Measurements from ENCODE around the gene NPBWR2.
A peak's percentile ranks its signal among the peaks of the same experiment; 100 is the strongest.

The NPBWR2 gene

DNA sequence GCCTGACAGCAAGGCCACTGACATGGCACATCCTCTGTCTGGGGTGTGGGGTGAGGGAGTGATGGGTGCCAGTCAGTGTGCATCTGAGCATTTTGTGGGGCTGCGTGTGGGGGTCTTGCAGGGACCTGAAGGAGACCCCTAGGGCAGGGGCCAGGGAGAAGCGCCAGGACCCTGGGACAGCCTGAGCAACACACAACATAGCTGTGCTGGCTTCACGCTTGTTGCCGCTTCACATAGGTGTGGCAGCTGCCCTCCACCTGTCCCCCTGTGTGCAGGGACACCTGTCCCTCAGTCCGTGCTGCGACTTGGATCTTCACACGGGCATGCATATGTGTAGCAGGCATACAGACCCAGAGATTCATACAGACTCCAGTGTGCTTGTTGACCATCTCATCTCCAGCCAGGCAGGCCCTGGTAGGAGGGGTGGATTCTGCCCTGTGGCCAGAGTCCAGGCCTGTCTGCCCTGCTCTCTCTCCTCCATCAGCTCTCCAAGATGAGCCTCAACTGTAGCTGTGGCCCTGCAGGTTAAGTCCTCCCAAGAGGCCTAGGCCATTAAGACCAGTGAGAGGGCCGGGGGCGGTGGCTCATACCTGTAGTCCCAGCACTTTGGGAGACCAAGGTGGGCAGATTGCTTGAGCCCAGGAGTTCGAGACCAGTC is 3.2 kb upstream of the NPBWR2 start:
- peak in 1 of 2 donors; percentile 9 for DNase-seq (ENCODE audit: low spot score in 2 of 2)
- no peaks in the 10 kb centered on the region for H3K9me3 Mint-ChIP-seq
- H3K4me1 Mint-ChIP-seq: peaks cover 6% of the 10 kb centered on the region
- H3K36me3 Mint-ChIP-seq (ENCODE audit: insufficient read depth): no peaks in the 10 kb centered on the region
- H3K27ac Mint-ChIP-seq (ENCODE audit: low read depth): no peak overlapping the region
- peaks cover 7% of the 10 kb centered on the region for H3K27me3 Mint-ChIP-seq
- H3K4me3 Mint-ChIP-seq: no peak overlapping the region
- no peak for ATAC-seq (replicated peaks; ENCODE audit: extremely low read depth, poor library complexity, severe bottlenecking)

DNA sequence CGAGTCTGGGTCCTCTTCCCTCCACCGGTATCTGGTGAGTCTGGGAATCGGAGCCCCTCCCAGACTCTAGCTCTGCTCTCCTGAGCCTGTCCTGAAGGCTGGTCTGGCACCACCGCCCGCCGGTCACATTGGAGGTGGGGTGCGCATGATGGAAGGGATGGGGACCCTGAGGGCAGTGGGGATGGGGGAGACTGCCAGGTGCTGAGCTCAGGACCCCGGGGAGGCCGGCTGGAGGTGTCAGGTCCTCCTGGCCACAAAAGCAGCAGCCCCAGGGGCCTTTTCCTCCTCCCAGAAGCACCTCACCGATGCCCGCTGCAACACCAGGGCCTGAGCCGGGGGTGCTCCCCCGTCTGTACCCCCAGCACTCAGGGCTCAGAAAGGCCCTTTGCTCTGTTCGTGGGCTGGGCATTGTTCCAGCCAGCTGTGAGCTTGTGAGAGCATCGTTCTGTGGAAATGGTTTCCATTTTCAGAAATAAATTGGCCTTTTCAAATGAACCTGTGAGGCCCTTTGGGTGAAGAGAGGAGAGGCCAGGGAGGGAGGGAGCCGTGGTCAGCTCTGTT is 2.5 kb upstream of the NPBWR2 start:
- no peak for ATAC-seq (replicated peaks; ENCODE audit: extremely low read depth, poor library complexity, severe bottlenecking)
- peaks cover 6% of the 10 kb centered on the region for H3K4me1 Mint-ChIP-seq
- peak in 1 of 2 donors; percentile 7 for DNase-seq (ENCODE audit: low spot score in 2 of 2)
- no peak overlapping the region for H3K27ac Mint-ChIP-seq (ENCODE audit: low read depth)
- no peaks in the 10 kb centered on the region for H3K9me3 Mint-ChIP-seq
- peaks cover 7% of the 10 kb centered on the region for H3K27me3 Mint-ChIP-seq
- no peaks in the 10 kb centered on the region for H3K36me3 Mint-ChIP-seq (ENCODE audit: insufficient read depth)
- no peak overlapping the region for H3K4me3 Mint-ChIP-seq

DNA sequence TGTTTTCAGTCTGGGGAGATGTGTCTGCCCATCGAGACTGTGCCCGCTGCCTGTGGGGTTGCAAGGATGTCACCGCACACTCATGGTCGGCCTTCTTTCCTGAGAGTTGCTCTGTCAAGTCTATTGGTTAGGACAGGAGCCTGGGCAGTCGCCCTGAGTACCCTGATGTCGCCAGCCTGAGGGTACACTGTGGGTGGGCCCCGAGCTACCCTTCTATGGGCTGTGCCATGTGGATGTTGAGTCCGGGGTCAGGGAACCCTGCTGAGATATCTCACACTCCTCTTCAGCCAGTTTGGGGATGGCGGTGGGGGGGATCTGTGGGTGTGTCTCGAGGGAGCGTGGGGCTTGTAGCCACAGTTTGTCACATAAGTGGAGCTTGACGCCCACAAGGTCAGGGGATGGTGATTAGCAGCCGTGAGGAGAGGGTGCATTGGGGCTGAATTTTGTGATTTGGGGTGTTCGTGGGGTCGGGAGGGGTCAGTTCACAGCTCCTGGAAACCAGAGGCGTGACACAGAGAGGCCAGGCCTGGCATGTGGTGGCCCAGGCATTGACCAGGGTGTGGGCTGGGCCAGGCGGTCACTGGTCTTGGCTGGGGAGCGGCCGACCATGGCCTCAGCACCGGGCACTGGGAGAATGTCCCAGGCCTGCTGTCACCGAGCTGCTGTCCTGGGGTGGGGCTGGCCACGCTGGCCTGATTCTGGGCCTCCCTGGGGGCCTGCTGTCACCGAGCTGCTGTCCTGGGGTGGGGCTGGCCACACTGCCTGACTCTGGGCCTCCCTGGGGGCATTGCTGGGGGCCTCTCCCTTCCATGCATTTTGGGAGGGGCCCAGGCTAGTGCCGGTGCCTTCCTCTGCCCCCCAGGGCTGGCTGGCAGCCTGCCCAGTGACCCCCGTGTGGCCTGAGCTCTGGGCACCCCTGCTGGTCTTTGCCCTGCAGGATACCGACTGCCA is 1.6 kb upstream of the NPBWR2 start:
- DNase-seq (ENCODE audit: low spot score in 2 of 2): peak in 1 of 2 donors; percentile 11

DNA sequence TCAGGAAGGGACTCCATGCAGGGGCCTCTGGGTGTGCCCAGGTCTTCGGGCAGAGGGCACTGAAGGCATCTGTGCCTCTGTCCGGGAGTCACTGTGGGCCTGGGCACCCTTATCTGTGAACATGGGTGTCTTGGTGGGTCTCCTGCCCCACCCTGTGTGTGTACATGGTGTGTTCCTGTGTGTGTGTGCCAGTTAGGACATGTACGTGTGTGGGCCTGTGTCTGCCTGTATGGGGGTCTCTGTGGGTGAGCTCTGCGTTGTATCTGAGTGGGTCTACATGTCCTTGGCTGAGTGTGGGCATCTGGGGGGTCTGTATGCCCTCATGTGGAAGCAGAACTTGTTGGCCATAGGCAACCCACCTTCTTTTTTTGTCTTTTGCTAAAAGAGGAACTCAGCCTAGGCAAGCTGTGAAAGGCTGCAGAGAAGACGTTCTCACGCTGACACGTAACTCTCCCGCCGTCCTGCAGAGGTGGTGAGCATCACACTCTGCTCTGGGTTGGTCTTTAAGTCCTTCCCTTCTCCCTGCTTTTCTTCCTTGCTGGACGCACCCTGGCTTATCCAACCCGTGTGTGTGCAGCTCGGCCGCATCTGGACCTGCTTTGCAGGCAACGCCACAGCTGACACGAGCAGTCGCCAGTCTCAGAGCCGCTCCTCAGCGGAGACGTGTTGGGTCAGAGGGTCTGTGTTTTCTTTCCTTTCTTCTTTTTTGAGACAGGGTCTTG is 532 bp upstream of the NPBWR2 start:
- Mint-ChIP-seq H3K9me3 (no peaks in the 10 kb centered on the region), H3K4me3 (no peak overlapping the region), H3K27ac (ENCODE audit: low read depth) (peak overlapping the region; percentile 26), H3K36me3 (ENCODE audit: insufficient read depth) (no peaks in the 10 kb centered on the region), H3K27me3 (peaks cover 20% of the 10 kb centered on the region), H3K4me1 (peaks cover 6% of the 10 kb centered on the region)
- ATAC-seq (replicated peaks; ENCODE audit: extremely low read depth, poor library complexity, severe bottlenecking) (peak; percentile 10), DNase-seq (ENCODE audit: low spot score in 2 of 2) (peak in 1 of 2 donors; percentile 2)

More for the DNA sequence above, 1.6 kb upstream of the NPBWR2 start:
- H3K4me1 Mint-ChIP-seq: peaks cover 6% of the 10 kb centered on the region
- H3K27me3 Mint-ChIP-seq: peaks cover 9% of the 10 kb centered on the region
- no peak overlapping the region for H3K27ac Mint-ChIP-seq (ENCODE audit: low read depth)
- H3K9me3 Mint-ChIP-seq: no peaks in the 10 kb centered on the region
- no peak overlapping the region for H3K4me3 Mint-ChIP-seq
- ATAC-seq (replicated peaks; ENCODE audit: extremely low read depth, poor library complexity, severe bottlenecking): no peak
- H3K36me3 Mint-ChIP-seq (ENCODE audit: insufficient read depth): no peaks in the 10 kb centered on the region

DNA sequence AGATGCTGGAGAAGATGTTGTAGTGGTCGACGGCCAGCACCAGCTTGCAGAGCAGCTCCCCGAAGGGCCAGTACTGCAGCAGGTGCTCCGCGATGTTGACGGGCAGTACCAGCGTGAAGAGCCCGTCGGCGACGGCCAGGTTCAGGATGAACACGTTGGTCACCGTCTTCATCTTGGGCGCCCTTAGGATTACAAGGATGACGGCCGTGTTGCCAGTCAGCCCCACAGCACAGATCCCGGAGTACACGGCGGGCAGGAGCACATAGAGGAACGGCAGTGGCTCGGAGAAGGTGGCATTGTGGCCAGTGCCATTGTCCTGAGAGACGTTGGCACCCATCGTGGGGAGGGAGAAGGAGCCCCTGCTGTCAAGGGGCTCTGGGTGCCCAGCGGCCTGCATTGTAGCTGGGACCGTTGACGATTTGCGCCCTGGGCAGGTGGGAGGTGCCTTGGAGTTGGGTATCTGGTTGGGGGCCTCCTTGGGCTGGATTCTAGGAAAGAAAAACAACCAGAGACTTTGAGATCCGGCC is 867 bp downstream of the NPBWR2 start:
- Mint-ChIP-seq H3K27me3 (peaks cover 27% of the 10 kb centered on the region), H3K9me3 (no peaks in the 10 kb centered on the region), H3K4me3 (no peak overlapping the region), H3K27ac (ENCODE audit: low read depth) (no peak overlapping the region), H3K36me3 (ENCODE audit: insufficient read depth) (peaks cover 1% of the 10 kb centered on the region), H3K4me1 (peaks cover 6% of the 10 kb centered on the region)
- ATAC-seq (replicated peaks; ENCODE audit: extremely low read depth, poor library complexity, severe bottlenecking) (no peak), DNase-seq (ENCODE audit: low spot score in 2 of 2) (no peak)

DNA sequence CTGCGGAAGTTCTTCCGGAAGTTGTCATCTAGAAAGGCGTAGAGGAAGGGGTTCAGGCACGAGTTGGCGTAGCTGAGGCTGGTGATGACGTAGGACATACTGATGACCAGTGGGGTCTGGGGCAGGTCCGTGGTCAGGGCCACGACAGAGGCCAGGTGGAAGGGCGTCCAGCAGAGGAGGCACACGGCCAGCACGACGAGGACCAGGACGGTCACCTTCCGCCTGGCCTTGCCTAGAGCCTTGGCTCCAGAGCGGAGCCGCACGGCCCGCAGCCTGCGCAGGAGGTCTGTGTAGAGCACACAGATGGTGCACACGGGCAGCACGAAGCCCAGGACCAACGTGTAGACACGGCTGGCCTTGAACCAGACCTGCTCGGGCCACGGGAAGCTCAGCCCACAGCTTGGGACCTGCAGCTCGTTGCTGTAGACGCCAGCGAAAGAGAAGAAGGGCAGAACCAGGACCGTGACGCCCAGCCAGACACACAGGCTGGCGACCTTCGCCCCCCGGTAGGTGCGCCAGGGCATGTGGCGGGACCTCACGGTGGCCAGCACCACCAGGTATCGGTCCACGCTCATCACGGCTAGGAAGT is 1.4 kb downstream of the NPBWR2 start:
- ATAC-seq (replicated peaks; ENCODE audit: extremely low read depth, poor library complexity, severe bottlenecking) (no peak), DNase-seq (ENCODE audit: low spot score in 2 of 2) (peak in 1 of 2 donors; percentile 3)
- Mint-ChIP-seq H3K27me3 (peaks cover 33% of the 10 kb centered on the region), H3K9me3 (no peaks in the 10 kb centered on the region), H3K27ac (ENCODE audit: low read depth) (no peak overlapping the region), H3K4me1 (peaks cover 6% of the 10 kb centered on the region), H3K36me3 (ENCODE audit: insufficient read depth) (peaks cover 1% of the 10 kb centered on the region), H3K4me3 (no peak overlapping the region)

DNA sequence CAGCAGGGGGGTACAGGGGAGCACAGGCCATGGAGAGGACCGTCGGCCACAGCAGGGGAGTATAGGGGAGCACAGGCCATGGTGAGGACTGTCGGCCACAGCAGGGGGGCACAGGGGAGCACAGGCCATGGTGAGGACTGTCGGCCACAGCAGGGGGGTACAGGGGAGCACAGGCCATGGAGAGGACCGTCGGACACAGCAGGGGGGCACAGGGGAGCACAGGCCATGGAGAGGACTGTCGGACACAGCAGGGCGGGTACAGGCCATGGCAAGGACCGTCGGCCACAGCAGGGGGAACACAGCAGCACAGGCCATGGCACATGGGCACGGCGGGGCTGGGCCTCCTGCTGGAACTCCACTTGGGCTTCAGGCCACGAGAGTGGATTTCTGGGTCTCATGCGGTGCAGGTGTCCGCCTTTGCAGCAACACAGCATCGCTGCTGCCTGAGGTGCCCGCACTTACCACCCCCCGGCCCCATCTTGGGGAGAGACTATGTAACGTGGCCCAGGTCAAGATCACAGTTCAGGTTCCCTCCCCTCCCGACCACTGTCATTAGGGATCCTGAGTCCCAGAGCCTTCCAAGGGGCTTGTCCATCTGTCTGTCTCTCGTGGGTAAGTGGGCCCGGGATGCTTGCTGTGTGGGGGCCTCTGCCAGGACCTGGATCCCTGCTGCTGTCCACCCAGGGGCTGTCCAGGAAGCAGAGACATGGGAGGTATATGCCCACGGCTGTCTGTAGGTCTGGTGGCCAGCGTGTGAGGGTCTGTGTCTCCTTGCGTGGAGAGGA is 2.5 kb downstream of the NPBWR2 start:
- Mint-ChIP-seq H3K4me1 (peaks cover 6% of the 10 kb centered on the region), H3K36me3 (ENCODE audit: insufficient read depth) (peaks cover 1% of the 10 kb centered on the region), H3K27ac (ENCODE audit: low read depth) (no peak overlapping the region), H3K9me3 (no peaks in the 10 kb centered on the region), H3K27me3 (peaks cover 34% of the 10 kb centered on the region), H3K4me3 (no peak overlapping the region)
- ATAC-seq (replicated peaks; ENCODE audit: extremely low read depth, poor library complexity, severe bottlenecking): no peak
- peak in 1 of 2 donors; percentile 8 for DNase-seq (ENCODE audit: low spot score in 2 of 2)

DNA sequence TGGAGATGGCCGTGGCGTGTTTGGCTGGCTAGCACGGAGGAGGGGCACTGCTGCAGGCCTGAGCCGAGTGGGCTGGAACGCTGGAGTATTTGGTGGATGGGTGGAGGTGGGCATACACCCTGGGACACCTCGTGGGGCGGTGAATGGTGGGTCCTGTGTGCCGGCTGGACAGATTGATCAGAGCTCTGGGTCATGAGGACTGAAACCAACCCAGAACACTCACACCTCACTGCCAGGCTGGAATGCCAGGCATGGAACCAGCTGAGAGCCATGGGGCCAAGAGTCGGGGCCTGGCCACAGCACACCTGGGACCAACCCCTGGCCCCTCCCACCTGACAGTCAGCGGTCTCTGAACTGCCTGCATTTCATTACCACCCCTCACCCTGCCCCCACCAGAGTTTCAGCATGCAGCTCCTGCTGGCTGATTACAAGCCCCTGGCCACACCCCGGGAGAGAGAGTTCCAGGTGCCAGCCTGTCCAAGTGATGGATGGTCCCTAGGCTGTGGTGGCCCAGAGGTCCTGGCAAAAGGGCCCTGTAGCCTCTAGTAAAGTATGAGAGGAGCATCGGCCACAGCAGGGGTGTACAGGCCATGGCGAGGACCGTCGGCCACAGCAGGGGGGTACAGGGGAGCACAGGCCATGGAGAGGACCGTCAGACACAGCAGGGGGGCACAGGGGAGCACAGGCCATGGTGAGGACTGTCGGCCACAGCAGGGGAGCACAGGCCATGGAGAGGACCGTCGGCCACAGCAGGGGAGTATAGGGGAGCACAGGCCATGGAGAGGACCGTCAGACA is 3.3 kb downstream of the NPBWR2 start:
- Mint-ChIP-seq H3K36me3 (ENCODE audit: insufficient read depth) (peaks cover 1% of the 10 kb centered on the region), H3K27ac (ENCODE audit: low read depth) (no peak overlapping the region), H3K9me3 (no peaks in the 10 kb centered on the region), H3K4me1 (peaks cover 6% of the 10 kb centered on the region), H3K4me3 (no peak overlapping the region), H3K27me3 (peaks cover 34% of the 10 kb centered on the region)
- no peak for ATAC-seq (replicated peaks; ENCODE audit: extremely low read depth, poor library complexity, severe bottlenecking)
- DNase-seq (ENCODE audit: low spot score in 2 of 2): peak in 1 of 2 donors; percentile 7

DNA sequence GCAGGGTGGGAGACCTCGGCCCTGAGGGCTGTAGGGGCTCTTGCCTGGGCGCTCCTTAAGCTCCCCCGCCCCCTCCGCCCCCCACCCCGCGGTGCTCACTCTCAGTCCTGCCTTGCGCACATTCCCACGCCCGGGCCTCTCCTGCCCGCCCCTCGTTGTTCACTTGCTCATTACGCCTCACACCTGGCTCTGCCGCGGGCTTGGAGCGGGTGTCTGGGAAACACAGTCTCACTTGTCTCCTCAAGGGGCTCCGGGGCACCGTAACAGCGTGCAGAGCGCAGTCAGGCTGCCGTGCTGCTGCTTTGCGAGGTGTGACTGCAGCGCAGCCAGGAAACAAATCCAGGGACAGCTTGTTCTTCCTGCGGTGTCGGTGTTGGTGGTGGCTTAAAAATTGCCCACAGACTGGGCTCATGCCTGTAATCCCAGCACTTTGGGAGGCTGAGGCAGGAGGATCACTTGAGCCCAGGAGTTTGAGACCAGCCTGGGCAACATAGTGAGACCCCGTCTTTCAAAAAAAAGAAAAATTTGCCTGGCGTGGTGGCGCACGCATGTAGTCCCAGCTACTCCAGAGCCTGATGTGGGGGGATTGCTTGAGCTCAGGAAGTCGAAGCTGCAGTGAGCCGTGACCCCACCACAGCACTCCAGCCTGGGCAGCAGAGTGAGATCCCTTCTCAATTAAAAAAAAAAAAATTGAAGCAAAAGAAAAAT is 4.6 kb downstream of the NPBWR2 start:
- Mint-ChIP-seq H3K36me3 (ENCODE audit: insufficient read depth) (peaks cover 1% of the 10 kb centered on the region), H3K27ac (ENCODE audit: low read depth) (no peak overlapping the region), H3K4me1 (peaks cover 6% of the 10 kb centered on the region), H3K27me3 (peaks cover 34% of the 10 kb centered on the region), H3K4me3 (peak overlapping the region; percentile 65), H3K9me3 (no peaks in the 10 kb centered on the region)
- DNase-seq (ENCODE audit: low spot score in 2 of 2) (no peak), ATAC-seq (replicated peaks; ENCODE audit: extremely low read depth, poor library complexity, severe bottlenecking) (no peak)

DNA sequence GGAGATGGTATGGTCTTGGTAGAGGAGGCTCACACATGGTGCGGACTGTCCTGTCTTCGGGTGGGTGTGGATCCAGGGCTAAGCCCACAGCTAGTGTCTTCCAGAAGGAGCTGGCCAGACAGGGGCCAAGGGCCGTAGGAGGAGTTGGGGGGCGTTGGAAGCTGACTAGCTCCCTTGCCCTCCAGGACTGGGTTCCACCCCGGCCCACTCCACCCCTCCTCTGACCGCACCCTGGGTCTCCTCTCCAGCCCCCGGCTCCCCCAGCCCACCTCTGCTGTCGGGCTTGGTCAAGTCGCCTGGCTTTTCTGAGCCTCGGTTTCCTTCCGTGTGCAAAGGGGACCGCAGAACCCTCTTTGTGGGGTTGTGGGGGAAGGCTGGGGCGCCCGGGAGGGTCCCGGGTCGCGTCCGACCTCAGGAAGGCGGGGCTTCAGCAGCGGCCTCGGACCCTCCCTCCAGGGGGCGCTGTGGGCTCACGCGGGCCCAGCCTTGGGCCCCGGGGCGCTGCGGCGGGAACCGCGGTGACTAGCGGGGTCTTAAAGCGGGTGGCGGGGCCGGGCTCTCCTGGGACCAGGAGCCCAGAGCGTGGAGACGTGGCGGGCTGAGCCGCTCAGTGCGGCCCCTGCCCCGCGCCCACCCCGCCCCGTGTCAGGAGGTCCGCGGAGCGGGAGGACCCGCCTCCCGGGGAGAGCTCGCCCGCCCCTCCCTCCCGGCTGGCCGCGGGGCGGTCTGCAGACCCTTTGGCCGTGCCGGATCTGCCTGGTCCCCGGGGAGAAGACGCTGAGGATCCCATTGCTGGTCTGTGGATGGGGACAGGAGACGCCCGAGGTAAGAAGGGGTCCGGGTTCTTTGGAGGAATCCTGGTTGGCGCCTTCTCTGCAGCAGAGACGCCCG is 5.4 kb downstream of the NPBWR2 start:
- H3K27me3 Mint-ChIP-seq: peaks cover 34% of the 10 kb centered on the region
- H3K27ac Mint-ChIP-seq (ENCODE audit: low read depth): no peak overlapping the region
- ATAC-seq (replicated peaks; ENCODE audit: extremely low read depth, poor library complexity, severe bottlenecking) (peak; percentile 50), DNase-seq (ENCODE audit: low spot score in 2 of 2) (peak; percentile 45 to 58)
- H3K36me3 Mint-ChIP-seq (ENCODE audit: insufficient read depth): peaks cover 1% of the 10 kb centered on the region
- H3K4me1 Mint-ChIP-seq: peaks cover 6% of the 10 kb centered on the region
- H3K9me3 Mint-ChIP-seq: no peaks in the 10 kb centered on the region
- peak overlapping the region; percentile 65 for H3K4me3 Mint-ChIP-seq
